Measurements from ENCODE around the gene OSR1. TPM values are rescaled to one million over a fixed set of nuclear protein-coding genes. Genes with fewer than 3 reads are reported as not detected.

The OSR1 gene
- polyA plus RNA-seq, 3 donors = not detected

GRCh38 chr2:19371996-19372582, 13.7 kb upstream of the OSR1 start:
- H3K27me3 ChIP-seq (ENCODE audit: control insufficient read depth in 2 of 2, insufficient read depth in 2 of 2, low read length in 2 of 2) = peaks cover 29 to 32% of the 10 kb centered on the region in 2 donors
- Mint-ChIP-seq H3K36me3 (no peaks in the 10 kb centered on the region), H3K9me3 (peaks cover 0 to 5% (median 0%) of the 10 kb centered on the region in 7 donors), H3K27me3 (ENCODE audit: low read depth in 3 of 3) (peaks cover 17 to 35% (median 21%) of the 10 kb centered on the region in 3 donors), H3K27ac (no peak overlapping the region), H3K4me1 (no peaks in the 10 kb centered on the region), H3K4me3 (no peak overlapping the region)
- no peak overlapping the region for H3K9ac ChIP-seq (ENCODE audit: insufficient read depth, low read length, poor library complexity, severe bottlenecking)
- no peaks in the 10 kb centered on the region for H4K20me1 ChIP-seq (ENCODE audit: insufficient read depth, low read length)
- H3K9me3 ChIP-seq (replicated peaks in 1 of 2; ENCODE audit: control insufficient read depth in 1 of 2, insufficient read depth in 1 of 2, low read length in 2 of 2) = no peaks in the 10 kb centered on the region
- no peak for DNase-seq
- H3K4me3 ChIP-seq (replicated peaks in 1 of 3; ENCODE audit: low read depth in 2 of 3, low read length in 3 of 3) = no peak overlapping the region
- no peaks in the 10 kb centered on the region for H3K4me1 ChIP-seq (ENCODE audit: control insufficient read depth in 1 of 2, insufficient read depth in 2 of 2, low read length in 2 of 2)
- H3K36me3 ChIP-seq (replicated peaks in 1 of 2; ENCODE audit: control insufficient read depth in 1 of 2, insufficient read depth in 2 of 2, low read length in 2 of 2) = no peaks in the 10 kb centered on the region
- H3K79me2 ChIP-seq (ENCODE audit: insufficient read depth, low read length) = no peaks in the 10 kb centered on the region
- H3K27ac ChIP-seq (ENCODE audit: low read depth in 1 of 2, low read length in 2 of 2) = no peak overlapping the region
- no peak for TF ChIP-seq CTCF (IDR thresholded peaks at IDR 0.05)
- intact Hi-C loops (cut with micrococcal nuclease) = no loop called here
- no peak overlapping the region for H2AFZ ChIP-seq (ENCODE audit: insufficient read depth, low read depth, low read length, poor library complexity, severe bottlenecking)
- no peak overlapping the region for H3K4me2 ChIP-seq (replicated peaks; ENCODE audit: extremely low read depth, low read length, poor library complexity, severe bottlenecking)
- 88% methylated on average over 4 of the region's 4 CpGs for WGBS (ENCODE audit: insufficient coverage)

GRCh38 chr2:19369341-19369955, 11.0 kb upstream of the OSR1 start:
- H3K36me3 Mint-ChIP-seq = no peaks in the 10 kb centered on the region

More at GRCh38 chr2:19369341-19369955, 11.0 kb upstream of the OSR1 start:
- intact Hi-C loops (cut with micrococcal nuclease) = loop anchor here in 1 of 2 donors (10.0 kb wide), 2 partner anchors 805 to 845 kb away; partner anchors contain the start of gene RDH14
- H3K36me3 ChIP-seq (replicated peaks in 1 of 2; ENCODE audit: control insufficient read depth in 1 of 2, insufficient read depth in 2 of 2, low read length in 2 of 2) = no peaks in the 10 kb centered on the region
- Mint-ChIP-seq H3K27me3 (ENCODE audit: low read depth in 3 of 3) (peaks cover 37 to 61% (median 42%) of the 10 kb centered on the region in 3 donors), H3K9me3 (peaks cover 0 to 5% (median 0%) of the 10 kb centered on the region in 7 donors), H3K4me1 (no peaks in the 10 kb centered on the region), H3K4me3 (no peak overlapping the region), H3K27ac (no peak overlapping the region)
- H3K27ac ChIP-seq (ENCODE audit: low read depth in 1 of 2, low read length in 2 of 2) = no peak overlapping the region
- WGBS (ENCODE audit: insufficient coverage) = 65% methylated on average over 2 of the region's 2 CpGs
- H3K4me1 ChIP-seq (ENCODE audit: control insufficient read depth in 1 of 2, insufficient read depth in 2 of 2, low read length in 2 of 2) = no peaks in the 10 kb centered on the region
- no peak overlapping the region for H2AFZ ChIP-seq (ENCODE audit: insufficient read depth, low read depth, low read length, poor library complexity, severe bottlenecking)
- peaks cover 0 to 5% of the 10 kb centered on the region in 2 donors for H3K9me3 ChIP-seq (replicated peaks in 1 of 2; ENCODE audit: control insufficient read depth in 1 of 2, insufficient read depth in 1 of 2, low read length in 2 of 2)
- H3K4me3 ChIP-seq (replicated peaks in 1 of 3; ENCODE audit: low read depth in 2 of 3, low read length in 3 of 3) = no peak overlapping the region
- no peak for TF ChIP-seq CTCF (IDR thresholded peaks at IDR 0.05)
- peaks cover 47 to 56% of the 10 kb centered on the region in 2 donors for H3K27me3 ChIP-seq (ENCODE audit: control insufficient read depth in 2 of 2, insufficient read depth in 2 of 2, low read length in 2 of 2)
- no peaks in the 10 kb centered on the region for H4K20me1 ChIP-seq (ENCODE audit: insufficient read depth, low read length)
- no peak overlapping the region for H3K9ac ChIP-seq (ENCODE audit: insufficient read depth, low read length, poor library complexity, severe bottlenecking)
- H3K4me2 ChIP-seq (replicated peaks; ENCODE audit: extremely low read depth, low read length, poor library complexity, severe bottlenecking) = no peak overlapping the region
- no peaks in the 10 kb centered on the region for H3K79me2 ChIP-seq (ENCODE audit: insufficient read depth, low read length)
- DNase-seq = no peak
